ENCODE data around the gene KLHDC2. TPM values are rescaled to one million over a fixed set of nuclear protein-coding genes. Genes with fewer than 3 reads are reported as not detected.
A peak's percentile ranks its signal among the peaks of the same experiment; 100 is the strongest.
"Not testable (repeated sequence)": the region's sequence is repeated elsewhere in the genome, so short reads cannot be mapped to it uniquely, and the experiment has no call there.

Gene KLHDC2
- total RNA-seq, 4 donors from 2014 or later, result 101 to 165 (median 133) TPM

GRCh38 chr14:49769171-49769570 is 1.2 kb downstream of the KLHDC2 start:
- DNase-seq, result peak; percentile 46 to 50
- TF ChIP-seq POLR2A (IDR thresholded peaks at IDR 0.05), result no peak
- no peak for TF ChIP-seq CTCF (IDR thresholded peaks at IDR 0.05)
- no peaks in the 10 kb centered on the region for H3K27me3 ChIP-seq
- WGBS, 2 donors, result 14 to 18% methylated on average over 6 of the region's 6 CpGs
- peaks cover 0 to 11% of the 10 kb centered on the region in 2 donors for H3K36me3 ChIP-seq
- H3K4me1 ChIP-seq, result peaks cover 19 to 33% of the 10 kb centered on the region in 2 donors
- H3K9me3 ChIP-seq, result no peaks in the 10 kb centered on the region
- intact Hi-C loops (cut with DNase I), result loop anchor here (5.0 to 10.0 kb wide), 2 partner anchors 74 to 132 kb away; partner anchors contain the start of genes DNAAF2 and KLHDC1
- H3K4me3 ChIP-seq (replicated peaks in 1 of 3), result peak overlapping the region; percentile 76 to 100 (median 96)
- peak overlapping the region; percentile 99 to 100 (median 99) for H3K27ac ChIP-seq

DNA sequence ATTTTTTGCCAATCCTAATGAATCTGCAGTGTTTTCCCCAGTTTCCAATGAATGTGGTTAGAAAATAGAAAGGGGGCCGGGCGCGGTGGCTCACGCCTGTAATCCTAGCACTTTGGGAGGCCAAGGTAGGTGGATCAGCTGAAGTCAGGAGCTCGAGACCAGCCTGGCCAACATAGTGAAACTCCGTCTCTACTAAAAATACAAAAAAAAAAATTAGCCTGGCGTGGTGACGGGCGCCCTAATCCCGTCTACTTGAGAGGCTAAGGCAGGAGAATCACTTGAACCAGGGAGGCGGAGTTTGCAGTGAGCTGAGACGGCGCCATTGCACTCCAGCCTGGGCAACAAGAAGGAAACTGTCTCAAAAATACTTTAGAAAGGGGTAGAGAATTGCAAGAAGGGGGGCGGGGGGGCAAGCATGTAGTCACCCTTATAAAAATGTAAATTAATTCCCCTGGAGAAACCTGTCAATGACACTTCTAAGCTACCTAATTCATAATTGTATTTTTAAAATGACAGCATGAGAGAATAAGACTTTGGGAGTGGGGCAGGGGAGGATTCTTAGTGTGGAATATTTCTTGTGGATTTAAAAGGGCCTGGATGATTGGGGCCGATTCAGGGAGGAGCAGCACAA is 1.7 kb downstream of the KLHDC2 start:
- intact Hi-C loops (cut with DNase I), result loop anchor here (5.0 to 10.0 kb wide), 2 partner anchors 75 to 132 kb away; partner anchors contain the start of genes DNAAF2 and KLHDC1
- Histone ChIP-seq H3K9me3 (no peaks in the 10 kb centered on the region), H3K36me3 (peaks cover 0 to 14% of the 10 kb centered on the region in 2 donors), H3K4me1 (peaks cover 19 to 38% of the 10 kb centered on the region in 2 donors), H3K27me3 (no peaks in the 10 kb centered on the region), H3K27ac (peak overlapping the region; percentile 99 to 100 (median 99)), H3K4me3 (replicated peaks in 1 of 3) (peak overlapping the region in 1 of 3 donors; percentile 100)
- peak; percentile 61 to 65 for DNase-seq
- TF ChIP-seq POLR2A (IDR thresholded peaks at IDR 0.05) (peak in 1 of 2 donors; percentile 23), CTCF (IDR thresholded peaks at IDR 0.05) (no peak)
- 33 to 45% methylated on average over 15 of the region's 15 CpGs for WGBS, 2 donors

- intact Hi-C loops (cut with DNase I), result no loop called here
- Histone ChIP-seq H3K4me1 (peaks cover 19 to 40% of the 10 kb centered on the region in 2 donors), H3K36me3 (peaks cover 5 to 20% of the 10 kb centered on the region in 2 donors), H3K27ac (peak overlapping the region; percentile 99 to 100 (median 99)), H3K27me3 (no peaks in the 10 kb centered on the region), H3K9me3 (no peaks in the 10 kb centered on the region), H3K4me3 (replicated peaks in 1 of 3) (no peak overlapping the region)
- peak in 1 of 2 donors; percentile 30 for DNase-seq
- WGBS, 2 donors, result 28 to 45% methylated on average over 4 of the region's 4 CpGs
- TF ChIP-seq CTCF (IDR thresholded peaks at IDR 0.05) (no peak), POLR2A (IDR thresholded peaks at IDR 0.05) (peak in 1 of 2 donors; percentile 49)
Observed at GRCh38 chr14:49770212-49770817, 2.4 kb downstream of the KLHDC2 start.

- 94 to 95% methylated on average over 10 of the region's 10 CpGs for WGBS, 2 donors
- Histone ChIP-seq H3K27ac (peak overlapping the region in 2 of 3 donors; percentile 99), H3K4me1 (peaks cover 19 to 43% of the 10 kb centered on the region in 2 donors), H3K36me3 (peaks cover 16 to 20% of the 10 kb centered on the region in 2 donors)
- H3K9me3 ChIP-seq; DNase-seq; H3K4me3 ChIP-seq (replicated peaks in 1 of 3); H3K27me3 ChIP-seq; intact Hi-C loops (cut with DNase I): not testable (repeated sequence)
Observed at GRCh38 chr14:49771691-49772090, 3.7 kb downstream of the KLHDC2 start.

DNA sequence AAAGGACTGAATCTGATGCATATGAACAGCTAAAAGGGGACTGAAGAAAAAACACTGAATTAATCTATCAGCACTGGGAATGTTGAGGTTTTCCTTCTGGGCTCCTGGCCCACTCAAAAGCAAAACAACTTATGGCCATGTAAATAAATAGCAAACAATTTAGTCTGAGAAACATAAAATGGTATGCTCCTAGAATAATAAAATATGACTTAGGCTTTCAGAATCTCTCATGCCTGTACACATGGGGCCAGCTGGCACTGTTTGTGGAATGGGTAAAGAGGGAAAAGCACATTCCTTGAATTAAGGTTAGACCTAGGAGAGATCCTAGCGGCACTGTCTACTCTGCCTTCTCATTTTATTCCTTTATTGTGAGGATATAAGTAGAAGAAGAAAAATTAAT is 6.2 kb downstream of the KLHDC2 start:
- Histone ChIP-seq H3K27me3 (no peaks in the 10 kb centered on the region), H3K4me1 (peaks cover 19 to 39% of the 10 kb centered on the region in 2 donors), H3K9me3 (no peaks in the 10 kb centered on the region), H3K4me3 (replicated peaks in 1 of 3) (no peak overlapping the region), H3K27ac (peak overlapping the region in 2 of 3 donors; percentile 17 to 29), H3K36me3 (peaks cover 39 to 43% of the 10 kb centered on the region in 2 donors)
- 92 to 97% methylated on average over 1 of the region's 1 CpG for WGBS, 2 donors
- intact Hi-C loops (cut with DNase I), result no loop called here
- TF ChIP-seq CTCF (IDR thresholded peaks at IDR 0.05) (no peak), POLR2A (IDR thresholded peaks at IDR 0.05) (no peak)
- peak in 1 of 2 donors; percentile 17 for DNase-seq

Data from thyroid gland (tissue), 4 donors.